Lower leg skin (tissue), 4 donors: ENCODE results near the gene MINK1. TPM values are rescaled to one million over a fixed set of nuclear protein-coding genes. Genes with fewer than 3 reads are reported as not detected.
"Not testable (repeated sequence)": the region's sequence is repeated elsewhere in the genome, so short reads cannot be mapped to it uniquely, and the experiment has no call there.

Experiments used
- DNase-seq, 2 donors: peaks; one replicate each; pipeline ENCODE4 v3.0.0-alpha.2; 2019; ENCODE audit warnings: low spot score in 2 of 2
- H3K4me3 ChIP-seq: fragments of 200-600 bp; sonication (generic); 2 replicates; pipeline ENCODE4 v1.5.1; 2017; ENCODE audit warnings: mild to moderate bottlenecking, low read depth; ENCODE audit not compliant: poor library complexity, severe bottlenecking
- CTCF ChIP-seq, 3 donors: fragments of 450-650 bp; IDR thresholded peaks; one replicate each; pipeline ENCODE4 v1.5.1; 2016; ENCODE audit warnings: antibody characterized with exemption in 3 of 3, mild to moderate bottlenecking in 3 of 3, moderate library complexity in 2 of 3
- POLR2A ChIP-seq, 2 donors: fragments of 450-650 bp; IDR thresholded peaks; one replicate each; pipeline ENCODE4 v1.6.1; 2016 to 2017; ENCODE audit warnings: antibody characterized with exemption in 2 of 2, mild to moderate bottlenecking in 1 of 2, moderate library complexity in 1 of 2
- WGBS, 2 donors: methylation state at CpG; one replicate each; pipeline ENCODE4 v1.1.5; 2018; 5-methylcytosine and 5-hydroxymethylcytosine counted together
- intact Hi-C: fragments of 100-400 bp; cut with DNase I; formaldehyde crosslinking; loops from one replicate; pipeline ENCODE4 v1.15.0; 2023; ENCODE audit warnings: low total_unique reads
- total RNA-seq, 4 donors: library from RNA; depleted of rRNA; stranded (reverse); fragments of >200 nt; gene quantifications; one replicate each; pipeline ENCODE4 v1.1.0, GENCODE V29; 2016

Gene MINK1
- total RNA-seq, 4 donors from 2014 or later, result 128 to 208 (median 140) TPM

GRCh38 chr17:4816826-4817225 lies 16.3 kb upstream of the MINK1 start:
- TF ChIP-seq POLR2A (IDR thresholded peaks at IDR 0.05), result no peak
- no peak overlapping the region for H3K4me3 ChIP-seq
- no peak for DNase-seq
- intact Hi-C loops, result no loop called here
- WGBS, 2 donors, result 95 to 96% methylated on average over 13 of the region's 13 CpGs

- TF ChIP-seq POLR2A (IDR thresholded peaks at IDR 0.05) (no peak), CTCF (IDR thresholded peaks at IDR 0.05) (no peak)
- intact Hi-C loops, result no loop called here
- 73 to 82% methylated on average over 12 of the region's 12 CpGs for WGBS, 2 donors
- DNase-seq, result no peak
- no peak overlapping the region for H3K4me3 ChIP-seq
Measured at GRCh38 chr17:4818276-4818675, 14.9 kb upstream of the MINK1 start.

DNA sequence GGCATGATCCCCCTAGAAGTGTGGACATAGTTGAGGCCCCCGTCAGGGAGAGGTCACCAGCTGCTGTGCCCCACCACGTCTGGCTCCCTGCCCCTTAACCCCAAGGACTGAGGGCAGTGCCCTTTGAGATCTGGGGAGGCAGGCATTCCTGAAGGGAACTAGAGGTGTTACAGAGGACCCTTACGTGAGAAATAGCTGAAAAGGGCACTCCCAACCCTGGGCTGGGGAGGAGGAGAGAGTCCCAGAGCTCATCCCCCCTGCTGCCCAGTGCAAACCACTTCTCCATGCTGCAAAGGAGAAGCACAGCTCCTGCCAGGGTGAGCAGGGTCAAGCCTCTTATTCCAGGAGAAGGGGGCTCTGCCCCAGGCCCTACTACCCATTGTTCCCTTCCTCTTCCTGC lies 10.3 kb upstream of the MINK1 start:
- intact Hi-C loops, result no loop called here
- TF ChIP-seq POLR2A (IDR thresholded peaks at IDR 0.05), result no peak
- no peak for TF ChIP-seq CTCF (IDR thresholded peaks at IDR 0.05)
- WGBS, 2 donors, result 59 to 83% methylated on average over 3 of the region's 3 CpGs
- no peak for DNase-seq
- H3K4me3 ChIP-seq, result no peak overlapping the region

DNA sequence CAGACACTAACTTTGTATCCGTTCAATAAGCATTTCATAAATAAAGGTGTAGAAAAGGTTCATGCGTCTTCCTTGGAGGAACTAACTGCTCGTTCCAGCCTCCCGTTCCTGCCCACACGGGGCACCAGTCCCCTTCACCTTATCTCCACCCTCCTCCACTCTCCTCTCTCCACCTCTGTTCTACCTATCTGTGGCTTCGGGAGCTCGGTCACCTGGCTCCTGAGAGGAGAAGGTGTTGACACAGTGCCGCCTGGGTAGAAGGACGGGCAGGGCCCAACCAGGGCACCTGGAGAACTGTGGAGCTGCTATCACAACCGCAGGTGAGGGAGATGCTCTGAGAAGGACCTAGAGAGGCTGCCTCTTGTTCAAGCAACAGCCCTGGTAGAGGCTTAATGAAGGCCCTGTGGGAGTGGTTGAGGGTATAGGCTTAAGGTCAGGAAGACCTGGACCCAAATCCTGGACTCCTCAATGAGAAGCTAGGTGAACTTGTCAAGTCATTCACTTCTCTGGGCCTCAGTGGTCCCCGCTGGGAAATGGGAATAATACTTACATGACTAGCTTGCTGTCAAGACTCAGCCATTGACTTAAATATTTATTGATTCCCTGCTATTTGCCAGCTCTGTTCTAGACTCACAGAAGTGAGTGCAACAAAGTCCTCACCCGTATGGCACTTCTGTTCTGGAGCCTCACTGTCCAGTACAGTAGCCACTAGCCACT lies 9.6 kb upstream of the MINK1 start:
- H3K4me3 ChIP-seq, result no peak overlapping the region
- intact Hi-C loops, result no loop called here
- DNase-seq, result no peak
- WGBS, 2 donors, result 76 to 77% methylated on average over 12 of the region's 12 CpGs
- no peak for TF ChIP-seq POLR2A (IDR thresholded peaks at IDR 0.05)
- TF ChIP-seq CTCF (IDR thresholded peaks at IDR 0.05), result no peak

DNA sequence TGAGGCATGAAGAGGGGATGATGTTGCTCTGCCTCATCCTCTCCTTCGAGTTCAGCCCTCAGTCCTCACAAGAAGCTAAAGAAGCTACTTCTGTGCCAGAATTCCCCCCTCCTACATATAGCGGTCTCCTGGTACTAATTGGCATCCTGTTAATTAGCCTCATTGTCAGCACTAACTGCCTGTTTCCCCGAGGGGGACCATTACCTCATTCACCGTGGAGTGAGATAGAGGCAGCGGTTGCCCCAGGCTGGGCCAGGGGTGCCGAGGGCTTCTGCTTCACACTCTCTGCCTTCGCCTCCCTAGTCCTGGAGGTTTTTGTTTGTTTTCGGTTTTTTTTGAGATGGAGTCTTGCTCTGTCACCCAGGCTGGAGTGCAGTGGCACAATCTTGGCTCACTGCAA lies 5.7 kb upstream of the MINK1 start:
- TF ChIP-seq POLR2A (IDR thresholded peaks at IDR 0.05) (no peak), CTCF (IDR thresholded peaks at IDR 0.05) (no peak)
- intact Hi-C loops, result no loop called here
- no peak overlapping the region for H3K4me3 ChIP-seq
- WGBS, 2 donors, result 55 to 62% methylated on average over 8 of the region's 8 CpGs
- no peak for DNase-seq

GRCh38 chr17:4832829-4833177 lies 337 bp upstream of the MINK1 start:
- peak overlapping the region; percentile 78 for H3K4me3 ChIP-seq
- DNase-seq, intact Hi-C loops: not testable (repeated sequence)
- 0 to 1% methylated on average over 11 to 12 of the region's 17 CpGs for WGBS, 2 donors
